ENCODE measurements around the gene MTFP1.
A peak's percentile ranks its signal among the peaks of the same experiment; 100 is the strongest.

MTFP1 gene

GRCh38 chr22:30421695-30422480 is 3.7 kb upstream of the MTFP1 start:
- TF ChIP-seq FOXP2 (optimal IDR thresholded peaks at IDR 0.05; ENCODE audit: borderline replicate concordance, extremely low read depth, extremely low read length, insufficient read depth) = no peak
- TF ChIP-seq REST (IDR thresholded peaks at IDR 0.05; ENCODE audit: insufficient read depth in 1 of 2, low read depth in 2 of 2, low read length in 2 of 2) = no peak
- no peak for TF ChIP-seq SIN3A (IDR thresholded peaks at IDR 0.05; ENCODE audit: borderline replicate concordance, insufficient read depth, low read length)
- TF ChIP-seq POLR2AphosphoS5 (IDR thresholded peaks at IDR 0.05; ENCODE audit: low read depth, low read length) = no peak

GRCh38 chr22:30422481-30423300 is 2.9 kb upstream of the MTFP1 start:
- no peak for TF ChIP-seq SIN3A (IDR thresholded peaks at IDR 0.05; ENCODE audit: borderline replicate concordance, insufficient read depth, low read length)
- no peak for TF ChIP-seq TAF1 (IDR thresholded peaks at IDR 0.05; ENCODE audit: borderline replicate concordance, insufficient read depth, low read length)
- no peak for TF ChIP-seq POLR2AphosphoS5 (IDR thresholded peaks at IDR 0.05; ENCODE audit: low read depth, low read length)
- no peak for TF ChIP-seq FOXP2 (optimal IDR thresholded peaks at IDR 0.05; ENCODE audit: borderline replicate concordance, extremely low read depth, extremely low read length, insufficient read depth)
- TF ChIP-seq REST (IDR thresholded peaks at IDR 0.05; ENCODE audit: insufficient read depth in 1 of 2, low read depth in 2 of 2, low read length in 2 of 2) = no peak

- peak; percentile 69; the same call in 1 of the 2 replicates for TF ChIP-seq POLR2AphosphoS5 (IDR thresholded peaks at IDR 0.05; ENCODE audit: low read depth, low read length)
- TF ChIP-seq SIN3A (IDR thresholded peaks at IDR 0.05; ENCODE audit: borderline replicate concordance, insufficient read depth, low read length) = 0 out of 2 replicates have a peak, but pooled peaks have one; percentile 33
- TF ChIP-seq FOXP2 (optimal IDR thresholded peaks at IDR 0.05; ENCODE audit: borderline replicate concordance, extremely low read depth, extremely low read length, insufficient read depth) = no peak
- TF ChIP-seq REST (IDR thresholded peaks at IDR 0.05; ENCODE audit: insufficient read depth in 1 of 2, low read depth in 2 of 2, low read length in 2 of 2) = no peak
- 0 out of 2 replicates have a peak, but pooled peaks have one; percentile 35 for TF ChIP-seq TAF1 (IDR thresholded peaks at IDR 0.05; ENCODE audit: borderline replicate concordance, insufficient read depth, low read length)
Measured at GRCh38 chr22:30423301-30423958, 2.1 kb upstream of the MTFP1 start.

GRCh38 chr22:30423959-30424533 is 1.5 kb upstream of the MTFP1 start:
- TF ChIP-seq SIN3A (IDR thresholded peaks at IDR 0.05; ENCODE audit: borderline replicate concordance, insufficient read depth, low read length) (no peak), TAF1 (IDR thresholded peaks at IDR 0.05; ENCODE audit: borderline replicate concordance, insufficient read depth, low read length) (peak; percentile 60; the same call in 1 of the 2 replicates), REST (IDR thresholded peaks at IDR 0.05; ENCODE audit: insufficient read depth in 1 of 2, low read depth in 2 of 2, low read length in 2 of 2) (no peak; a peak in 1 of 4 replicates), FOXP2 (optimal IDR thresholded peaks at IDR 0.05; ENCODE audit: borderline replicate concordance, extremely low read depth, extremely low read length, insufficient read depth) (peak; percentile 88), POLR2AphosphoS5 (IDR thresholded peaks at IDR 0.05; ENCODE audit: low read depth, low read length) (peak; percentile 64)

Data from PFSK-1 (cell line).